ENCODE data around the gene GRIK3. TPM values are rescaled to one million over a fixed set of nuclear protein-coding genes. Genes with fewer than 3 reads are reported as not detected.

GRIK3 gene
- total and polyA plus RNA-seq, 2 of the 8 experiments (the other 6 are each of a cell fraction or from before 2014, with no cell fraction given) = 2.1 to 3.4 TPM

DNA sequence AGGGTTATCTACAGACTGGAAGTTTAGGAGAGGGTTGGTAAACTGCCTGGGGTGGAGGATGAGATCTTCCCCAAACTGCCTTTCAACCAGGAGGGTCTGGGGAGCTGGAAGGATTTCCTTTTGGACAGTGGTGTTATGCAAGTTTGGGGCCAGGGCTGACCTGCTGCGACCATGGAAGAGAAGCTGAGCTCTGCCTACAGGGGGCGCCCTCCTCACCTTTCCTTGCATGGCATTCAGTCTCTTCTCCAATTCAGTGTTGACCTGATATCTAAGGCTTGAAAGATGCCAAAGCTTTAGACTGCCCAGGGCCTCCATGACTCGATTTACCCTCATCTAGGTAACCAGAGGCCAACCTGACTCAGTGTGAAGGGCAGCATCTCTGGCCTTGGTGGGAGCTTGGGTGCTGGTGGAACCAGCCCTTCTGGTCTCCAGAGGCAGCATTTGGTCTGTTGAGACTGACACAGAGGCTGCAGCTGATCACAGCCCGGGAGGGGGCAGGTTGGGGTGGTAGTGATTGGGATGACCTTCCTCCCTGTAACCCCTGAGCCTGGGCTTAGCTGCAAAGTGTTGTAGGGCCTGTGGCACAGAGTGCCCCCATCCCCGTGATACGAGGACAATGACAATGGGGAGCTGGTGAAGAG lies 170.0 kb downstream of the GRIK3 start (continued):
- TF ChIP-seq RAD21 (IDR thresholded peaks at IDR 0.05 in 1 of 2, conservative IDR thresholded peaks at IDR 0.05 in 1 of 2; ENCODE audit: low read depth in 2 of 2, low read length in 2 of 2) = peak; percentile 54 to 69
- no peak for TF ChIP-seq RFX5 (IDR thresholded peaks at IDR 0.05; ENCODE audit: borderline replicate concordance, low read depth, low read length)
- TF ChIP-seq, protein P1, sequence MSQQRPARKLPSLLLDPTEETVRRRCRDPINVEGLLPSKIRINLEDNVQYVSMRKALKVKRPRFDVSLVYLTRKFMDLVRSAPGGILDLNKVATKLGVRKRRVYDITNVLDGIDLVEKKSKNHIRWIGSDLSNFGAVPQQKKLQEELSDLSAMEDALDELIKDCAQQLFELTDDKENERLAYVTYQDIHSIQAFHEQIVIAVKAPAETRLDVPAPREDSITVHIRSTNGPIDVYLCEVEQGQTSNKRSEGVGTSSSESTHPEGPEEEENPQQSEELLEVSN (IDR thresholded peaks at IDR 0.05) = no peak
- TF ChIP-seq, protein P2, sequence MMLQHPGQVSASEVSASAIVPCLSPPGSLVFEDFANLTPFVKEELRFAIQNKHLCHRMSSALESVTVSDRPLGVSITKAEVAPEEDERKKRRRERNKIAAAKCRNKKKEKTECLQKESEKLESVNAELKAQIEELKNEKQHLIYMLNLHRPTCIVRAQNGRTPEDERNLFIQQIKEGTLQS (IDR thresholded peaks at IDR 0.05; ENCODE audit: insufficient read depth, low read depth, low read length) = no peak
- no peak for TF ChIP-seq EZH2 (IDR thresholded peaks at IDR 0.05; ENCODE audit: low read depth, low read length, severe bottlenecking)
- TF ChIP-seq JUND (IDR thresholded peaks at IDR 0.05; ENCODE audit: low read length) = no peak
- peak; percentile 59; the same call in 1 of the 2 replicates for TF ChIP-seq CEBPB (IDR thresholded peaks at IDR 0.05; ENCODE audit: low read depth, low read length)
- no peak for TF ChIP-seq MAFK (IDR thresholded peaks at IDR 0.05; ENCODE audit: low read depth, low read length)
- TF ChIP-seq HDAC2 (IDR thresholded peaks at IDR 0.05; ENCODE audit: borderline replicate concordance in 1 of 2, low read depth in 2 of 2, low read length in 2 of 2) = no peak
- TF ChIP-seq RBBP5 (IDR thresholded peaks at IDR 0.05; ENCODE audit: borderline replicate concordance, low read depth, low read length) = no peak
- no peak for TF ChIP-seq BACH1 (IDR thresholded peaks at IDR 0.05; ENCODE audit: low read length)
- TF ChIP-seq SP4 (IDR thresholded peaks at IDR 0.05; ENCODE audit: low read length) = no peak
- TF ChIP-seq TAF7 (optimal IDR thresholded peaks at IDR 0.05; ENCODE audit: borderline replicate concordance, low read depth, low read length) = no peak
- 0 out of 2 replicates have a peak, but pooled peaks have one; percentile 21 for TF ChIP-seq TEAD4 (IDR thresholded peaks at IDR 0.05; ENCODE audit: low read depth, low read length)
